Ascending aorta (tissue), 2 donors: ENCODE data around the gene TRAPPC6A. TPM values are rescaled to one million over a fixed set of nuclear protein-coding genes. Genes with fewer than 3 reads are reported as not detected.

Source experiments
- DNase-seq, 2 donors: peaks; one replicate each; pipeline ENCODE4 v3.0.0-alpha.2; 2019; ENCODE audit warnings: low spot score in 2 of 2
- H3K27ac ChIP-seq, 2 donors: fragments of 200-600 bp; sonication (generic); one replicate each; pipeline ENCODE4 v1.5.1; 2016 to 2017; ENCODE audit warnings: mild to moderate bottlenecking in 1 of 2
- H3K27me3 ChIP-seq: fragments of 200-600 bp; sonication (generic); one replicate; pipeline ENCODE4 v1.5.1; 2017
- H3K36me3 ChIP-seq, 2 donors: fragments of 200-600 bp; sonication (generic); one replicate each; pipeline ENCODE4 v1.5.1; 2016
- H3K4me1 ChIP-seq, 2 donors: fragments of 200-600 bp; sonication (generic); one replicate each; pipeline ENCODE4 v1.5.1; 2016 to 2017; ENCODE audit warnings: mild to moderate bottlenecking in 1 of 2
- H3K4me3 ChIP-seq, 2 donors: fragments of 200-600 bp; sonication (generic); one replicate each; pipeline ENCODE4 v1.5.1; 2016 to 2017; ENCODE audit warnings: mild to moderate bottlenecking in 1 of 2
- H3K9me3 ChIP-seq, 2 donors: fragments of 200-600 bp; sonication (generic); one replicate each; pipeline ENCODE4 v1.5.1; 2016
- CTCF ChIP-seq, 3 experiments: fragments of 200-600 bp in 2 of 3; fragments of 450-650 bp in 1 of 3; sonication (generic) in 2 of 3; IDR thresholded peaks; one replicate each; pipeline ENCODE4 v1.5.1; 2016 to 2019; ENCODE audit warnings: antibody characterized with exemption in 3 of 3, mild to moderate bottlenecking in 1 of 3, moderate library complexity in 1 of 3
- intact Hi-C: fragments of 100-400 bp; cut with DNase I; formaldehyde crosslinking; loops from one replicate; pipeline ENCODE4 v1.15.1; 2023
- total RNA-seq: library from RNA; depleted of rRNA; stranded (reverse); fragments of >200 nt; gene quantifications from one replicate; pipeline ENCODE4 v1.1.0, GENCODE V29; 2016

TRAPPC6A gene
- total RNA-seq, 1 donor from 2014 or later = 18.3 TPM

GRCh38 chr19:45114116-45114515 is 63.9 kb downstream of the TRAPPC6A start:
- Histone ChIP-seq H3K4me3 (no peak overlapping the region), H3K9me3 (no peaks in the 10 kb centered on the region), H3K27me3 (no peaks in the 10 kb centered on the region), H3K36me3 (no peaks in the 10 kb centered on the region), H3K4me1 (no peaks in the 10 kb centered on the region), H3K27ac (no peak overlapping the region)
- intact Hi-C loops = no loop called here
- DNase-seq = no peak
- no peak for TF ChIP-seq CTCF (IDR thresholded peaks at IDR 0.05)

GRCh38 chr19:45113628-45114027 is 64.4 kb downstream of the TRAPPC6A start:
- DNase-seq = no peak
- no peaks in the 10 kb centered on the region for H3K9me3 ChIP-seq
- no peak for TF ChIP-seq CTCF (IDR thresholded peaks at IDR 0.05)
- H3K27me3 ChIP-seq = no peaks in the 10 kb centered on the region
- H3K4me3 ChIP-seq = no peak overlapping the region
- no peak overlapping the region for H3K27ac ChIP-seq
- no peaks in the 10 kb centered on the region for H3K4me1 ChIP-seq
- intact Hi-C loops = no loop called here
- H3K36me3 ChIP-seq = no peaks in the 10 kb centered on the region

Other genes starting within 250 kb of the TRAPPC6A start
- not detected for gene APOC4, start 236.0 kb downstream of the TRAPPC6A start, total RNA-seq
- not detected for gene APOC2, start 232.2 kb downstream of the TRAPPC6A start, total RNA-seq
- gene CLPTM1, start 222.9 kb downstream of the TRAPPC6A start, total RNA-seq = 65.2 TPM
- 8.7 TPM for gene RELB, start 176.8 kb downstream of the TRAPPC6A start, total RNA-seq
- 103 TPM for gene CLASRP, start 139.2 kb downstream of the TRAPPC6A start, total RNA-seq
- gene ZNF296, start 101.8 kb downstream of the TRAPPC6A start, total RNA-seq = not detected
- 48.2 TPM for gene GEMIN7, start 99.0 kb downstream of the TRAPPC6A start, total RNA-seq
- gene PPP1R37, start 85.1 kb downstream of the TRAPPC6A start, total RNA-seq = 17.6 TPM
- gene NKPD1, start 17.3 kb downstream of the TRAPPC6A start, total RNA-seq = not detected
- 0.32 TPM for gene BLOC1S3, start 547 bp upstream of the TRAPPC6A start, total RNA-seq
- 33.5 TPM for gene EXOC3L2, start 67.2 kb upstream of the TRAPPC6A start, total RNA-seq
- 22.8 TPM for gene MARK4, start 73.0 kb upstream of the TRAPPC6A start, total RNA-seq
- gene CKM, start 144.6 kb upstream of the TRAPPC6A start, total RNA-seq = not detected
- gene KLC3, start 162.5 kb upstream of the TRAPPC6A start, total RNA-seq = not detected
- 22.4 TPM for gene ERCC2, start 192.3 kb upstream of the TRAPPC6A start, total RNA-seq
- 27.8 TPM for gene PPP1R13L, start 226.8 kb upstream of the TRAPPC6A start, total RNA-seq
- gene POLR1G, start 228.4 kb upstream of the TRAPPC6A start, total RNA-seq = 3.7 TPM
- 142 TPM for gene ERCC1, start 245.7 kb upstream of the TRAPPC6A start, total RNA-seq